ENCODE results near the gene DGCR8.
"Not testable (repeated sequence)": the region's sequence is repeated elsewhere in the genome, so short reads cannot be mapped to it uniquely, and the experiment has no call there.

DGCR8 gene

DNA sequence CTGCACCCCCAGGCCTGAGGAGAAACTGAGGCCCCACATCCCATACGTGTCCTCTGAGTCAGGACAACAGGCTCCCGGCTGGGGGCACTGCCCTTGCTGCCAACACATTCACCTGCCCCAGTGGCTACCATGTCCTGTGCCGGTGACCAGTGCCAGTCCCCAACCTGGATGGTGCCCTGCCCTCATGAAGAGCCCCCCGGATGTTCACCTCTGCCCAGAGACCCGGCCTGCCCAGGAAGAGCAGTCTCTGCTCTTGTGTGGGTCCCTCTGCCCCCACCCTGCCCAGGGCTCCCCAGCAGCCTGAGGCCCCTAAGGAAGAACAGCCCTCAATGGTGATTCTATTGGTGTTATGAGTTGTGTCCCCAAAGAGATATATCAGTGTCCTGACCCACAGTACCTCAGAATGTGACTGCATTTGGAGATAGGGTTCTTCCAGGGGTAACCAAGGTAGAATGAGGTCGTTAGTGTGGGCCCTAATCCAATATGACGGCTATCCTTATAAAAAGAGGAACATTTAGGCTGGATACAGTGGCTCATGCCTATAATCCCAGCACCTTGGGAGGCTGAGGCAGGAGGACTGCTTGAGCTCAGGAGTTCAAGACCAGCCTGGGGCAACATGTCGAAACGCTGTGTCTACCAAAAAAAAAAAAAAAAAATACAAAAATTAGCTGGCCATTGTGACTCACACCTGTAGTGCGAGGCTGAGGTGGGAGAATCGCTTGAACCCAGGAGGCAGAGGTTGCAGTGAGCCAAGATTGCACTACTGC, 13.2 kb upstream of the DGCR8 start:
- ATAC-seq: no peak
- no peak for DNase-seq

DNA sequence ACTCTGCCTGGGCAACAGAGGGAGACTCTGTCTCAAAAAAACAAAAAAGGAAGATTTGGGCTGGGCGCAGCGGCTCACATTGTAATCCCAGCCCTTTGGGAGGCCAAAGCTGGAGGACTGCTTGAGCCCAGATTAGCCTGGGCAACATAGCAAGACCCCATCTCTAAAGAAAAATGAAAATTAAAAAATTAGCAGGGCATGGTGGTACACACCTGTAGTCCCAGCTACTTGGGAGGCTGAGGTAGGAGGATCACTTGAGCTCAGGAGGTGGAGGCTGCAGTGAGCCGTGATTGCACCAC, 12.7 kb upstream of the DGCR8 start:
- ATAC-seq, DNase-seq: not testable (repeated sequence)

DNA sequence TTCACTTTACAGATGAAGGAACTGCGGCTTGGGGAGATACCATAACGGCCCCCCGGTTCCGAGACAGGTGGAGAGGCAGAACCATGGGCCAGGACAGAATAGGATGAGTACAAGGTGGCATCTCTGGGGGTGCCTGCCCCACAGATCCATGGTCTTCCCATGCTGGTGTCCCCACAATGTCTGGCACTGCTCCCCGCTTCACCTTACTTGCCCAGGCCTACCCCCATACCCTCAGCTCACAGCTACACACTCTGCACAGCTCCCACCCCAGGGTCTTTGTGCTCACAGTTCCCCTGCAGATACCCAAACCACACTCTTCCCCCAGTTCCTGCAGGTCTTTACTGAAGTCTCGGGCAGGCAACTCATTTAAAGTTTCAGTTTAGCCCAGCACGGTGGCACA, 11.4 kb upstream of the DGCR8 start:
- DNase-seq: no peak
- no peak for ATAC-seq

DNA sequence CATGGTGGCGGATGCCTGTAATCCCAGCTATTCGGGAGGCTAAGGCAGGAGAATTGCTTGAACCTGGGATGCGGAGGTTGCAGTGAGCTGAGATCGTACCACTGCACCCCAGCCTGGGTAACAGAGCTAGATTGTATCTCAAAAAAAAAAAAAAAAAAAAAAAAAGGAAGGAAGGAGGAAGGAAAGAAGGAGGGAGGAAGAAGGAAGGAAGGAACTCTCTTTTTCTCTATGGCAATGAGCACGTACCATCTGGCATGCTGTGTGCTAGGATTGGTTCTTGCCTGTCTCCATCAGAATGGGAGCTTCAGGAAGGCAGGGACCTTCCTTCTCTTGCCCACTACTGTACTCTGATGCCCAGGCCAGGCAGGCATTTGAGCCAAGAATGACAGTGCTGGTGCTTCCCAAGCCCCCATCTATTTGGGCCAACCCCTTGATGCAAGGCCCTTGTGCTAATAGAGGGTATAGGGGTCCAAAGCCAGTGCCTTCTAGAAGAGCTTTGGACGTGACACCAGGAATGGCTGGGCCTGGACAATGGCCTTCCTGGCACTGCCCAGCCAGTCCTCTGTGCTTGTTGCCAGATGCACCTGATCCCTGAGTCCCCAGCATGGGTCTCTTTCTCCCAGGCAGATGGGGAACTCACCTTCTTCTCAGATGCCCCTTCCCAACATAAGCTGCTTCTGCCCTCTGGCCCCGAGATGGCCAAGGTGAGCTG, 10.6 kb upstream of the DGCR8 start:
- DNase-seq (no peak), ATAC-seq (peak; percentile 25)

DNA sequence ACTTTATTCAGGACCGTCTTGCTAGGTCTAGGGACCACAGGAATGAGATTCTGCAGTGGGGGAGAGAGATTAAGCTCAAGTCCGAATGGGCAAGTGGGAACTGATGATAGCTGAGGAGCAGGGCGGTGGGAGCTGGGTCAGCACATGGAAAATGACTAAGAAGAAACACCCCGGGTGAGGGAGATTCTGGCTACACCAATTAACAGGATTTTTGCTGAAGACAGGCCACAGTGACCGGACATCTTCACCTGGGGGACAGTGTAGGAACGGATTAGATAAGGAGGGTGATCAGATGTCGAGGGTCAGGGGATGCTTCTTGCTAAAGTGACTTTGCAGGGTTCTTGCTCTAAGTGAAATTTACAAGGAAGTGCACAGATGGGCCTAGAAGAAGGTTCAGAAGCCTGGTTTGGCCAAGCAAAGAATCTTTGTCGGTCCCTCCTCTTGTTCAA, 8.5 kb upstream of the DGCR8 start:
- ATAC-seq (no peak), DNase-seq (no peak)

DNA sequence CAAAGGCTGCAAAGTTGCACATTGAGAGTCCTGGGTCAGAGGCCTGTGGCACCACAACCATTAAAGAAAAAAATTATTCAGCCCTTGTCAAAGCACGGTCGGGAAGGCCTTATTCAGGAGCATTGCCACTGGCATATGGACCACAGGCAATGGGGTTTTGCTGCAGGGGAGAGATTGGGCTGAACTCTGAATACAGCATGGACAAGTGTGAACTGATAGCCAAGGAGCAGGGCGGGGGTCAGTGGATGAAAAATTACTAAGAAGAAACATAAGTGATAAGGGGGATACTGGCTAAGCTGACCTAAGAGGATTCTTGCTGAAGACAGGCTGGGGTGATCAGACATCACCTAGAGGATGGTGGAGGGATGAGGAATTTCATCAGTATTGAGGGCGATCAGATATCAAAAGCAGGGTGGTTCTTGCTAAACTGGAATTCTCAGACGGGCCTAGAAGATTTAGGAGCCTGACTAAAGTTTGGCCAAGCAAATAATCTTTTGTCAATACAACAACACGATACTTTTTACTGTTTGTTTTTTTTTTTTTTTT, 3.3 kb upstream of the DGCR8 start:
- DNase-seq (no peak), ATAC-seq (no peak)

DNA sequence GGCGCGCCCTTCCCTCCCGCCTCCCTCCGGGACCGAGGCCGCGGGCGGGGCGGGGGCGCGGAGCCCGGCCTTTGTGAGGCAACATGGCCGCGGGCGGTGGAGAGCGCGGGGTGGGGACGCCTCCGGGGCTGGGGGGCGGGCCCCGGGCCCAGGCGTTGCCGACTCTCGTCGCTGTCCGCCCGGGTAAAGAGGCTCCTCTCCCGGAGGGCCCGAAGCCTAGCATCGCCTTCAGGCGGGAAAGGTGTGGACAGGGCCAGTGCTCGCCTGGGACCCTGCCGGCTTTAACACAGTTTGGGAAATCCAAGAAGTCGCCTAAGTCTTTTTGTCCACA, 369 bp downstream of the DGCR8 start:
- peak; percentile 79 for DNase-seq
- ATAC-seq: peak; percentile 72

DNA sequence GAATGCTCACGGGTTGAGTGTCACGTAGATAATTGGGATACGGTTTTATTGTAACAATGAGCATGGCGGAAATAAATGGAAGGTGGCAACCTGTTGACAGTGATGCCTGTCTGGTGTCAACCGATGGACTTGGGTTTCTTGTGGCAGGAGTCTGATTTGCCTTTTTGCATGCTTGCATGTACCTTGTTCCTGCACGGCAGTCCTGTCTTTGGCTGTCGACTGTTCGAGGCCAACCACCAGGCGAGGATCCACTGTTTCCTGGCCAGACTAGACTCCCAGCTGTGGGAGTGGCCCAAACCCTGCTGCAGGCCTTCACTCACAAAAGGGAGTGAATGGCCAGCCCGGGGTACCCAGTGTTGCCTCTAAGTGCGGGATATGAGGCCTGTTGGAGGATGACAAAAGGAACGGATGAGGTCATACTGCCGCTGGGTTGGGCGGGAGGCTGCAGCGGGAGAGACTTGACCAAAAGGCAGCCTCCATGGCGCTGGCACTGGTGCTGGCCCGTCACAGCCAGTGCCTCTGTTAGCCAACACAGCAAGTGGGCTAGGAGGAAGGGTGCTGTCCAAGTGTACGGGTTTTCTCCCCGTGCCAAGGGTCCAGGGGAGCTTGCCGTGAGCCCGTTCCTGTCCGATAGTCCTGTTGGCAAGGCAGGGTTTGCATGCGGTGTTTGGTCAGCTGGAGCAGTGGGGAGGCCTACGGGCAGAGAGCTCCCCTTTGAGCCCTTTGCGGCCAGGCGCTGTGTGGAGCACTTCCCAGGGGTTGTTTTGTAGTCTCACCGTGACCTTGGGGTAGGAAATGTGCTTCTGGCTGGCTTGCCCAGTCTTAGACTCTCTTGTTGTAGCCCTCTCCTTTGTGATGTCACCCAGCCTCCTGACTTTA, 974 bp downstream of the DGCR8 start:
- ATAC-seq (no peak), DNase-seq (peak; percentile 32)

DNA sequence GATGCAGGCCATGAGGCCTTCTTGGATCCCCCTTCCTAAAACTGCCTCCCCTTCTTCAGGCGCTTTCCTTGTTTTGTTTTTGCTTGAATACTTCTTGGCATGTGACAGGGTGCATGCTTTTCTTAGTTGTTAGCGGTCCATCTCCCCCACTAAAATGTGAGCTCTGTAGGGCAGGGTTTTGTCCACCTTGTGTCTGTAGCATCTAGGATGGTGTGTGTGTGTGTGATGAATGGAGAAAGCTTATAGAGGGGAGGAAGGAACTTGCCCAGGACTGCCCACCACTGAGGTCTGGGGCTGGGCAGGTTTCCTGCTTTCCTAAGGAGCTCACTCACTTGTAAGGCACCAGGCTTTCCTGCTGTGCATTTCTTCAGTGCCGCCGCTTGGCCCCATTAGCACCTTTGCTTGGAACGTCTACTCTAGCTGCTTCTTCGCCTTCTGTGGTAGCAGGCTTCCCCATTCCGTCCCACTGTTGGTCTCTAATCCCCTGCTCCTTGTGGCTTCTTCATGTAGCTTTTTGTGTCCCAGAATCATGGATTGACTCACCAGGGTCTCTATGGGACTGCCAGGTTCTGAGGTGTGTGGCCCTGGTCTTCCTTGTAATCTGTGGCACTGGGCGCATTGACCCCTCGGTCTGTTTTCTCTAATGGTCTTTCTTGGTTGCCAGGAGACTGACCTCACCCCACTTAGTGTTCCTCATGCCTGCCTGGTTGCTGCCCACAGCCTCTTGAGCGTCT, 3.3 kb downstream of the DGCR8 start:
- ATAC-seq (no peak), DNase-seq (no peak)

DNA sequence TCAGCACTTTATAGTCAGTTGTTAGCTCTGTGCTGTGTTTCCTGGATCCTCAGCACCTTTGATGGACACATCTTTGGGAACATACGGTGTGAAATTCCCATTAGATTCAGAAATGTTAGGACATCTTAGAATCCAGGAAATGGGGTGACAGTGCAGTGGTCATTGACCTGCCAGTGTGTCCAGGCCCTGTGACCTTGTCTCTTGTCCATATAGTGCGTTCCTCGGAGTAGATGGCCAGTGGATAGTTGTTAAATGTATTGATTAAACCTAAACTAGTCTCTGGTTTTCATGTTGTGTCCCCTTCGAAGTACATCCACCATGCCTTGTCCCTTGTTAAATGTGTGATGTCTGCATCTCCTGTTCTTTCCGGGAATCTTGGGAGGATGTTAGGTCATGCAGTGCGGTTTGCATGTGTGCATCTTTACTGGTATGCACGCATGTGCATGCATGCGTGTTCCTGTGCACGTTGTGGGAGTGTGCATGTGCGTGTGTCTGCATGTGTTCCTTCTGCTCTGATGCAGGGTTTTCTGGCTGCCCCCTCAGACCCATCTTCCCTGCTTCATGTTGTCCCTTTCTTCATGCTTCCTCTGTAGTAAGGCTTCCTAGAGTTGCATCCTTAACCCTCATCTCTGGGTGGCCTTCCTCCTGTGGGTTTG, 4.0 kb downstream of the DGCR8 start:
- ATAC-seq (no peak), DNase-seq (no peak)

DNA sequence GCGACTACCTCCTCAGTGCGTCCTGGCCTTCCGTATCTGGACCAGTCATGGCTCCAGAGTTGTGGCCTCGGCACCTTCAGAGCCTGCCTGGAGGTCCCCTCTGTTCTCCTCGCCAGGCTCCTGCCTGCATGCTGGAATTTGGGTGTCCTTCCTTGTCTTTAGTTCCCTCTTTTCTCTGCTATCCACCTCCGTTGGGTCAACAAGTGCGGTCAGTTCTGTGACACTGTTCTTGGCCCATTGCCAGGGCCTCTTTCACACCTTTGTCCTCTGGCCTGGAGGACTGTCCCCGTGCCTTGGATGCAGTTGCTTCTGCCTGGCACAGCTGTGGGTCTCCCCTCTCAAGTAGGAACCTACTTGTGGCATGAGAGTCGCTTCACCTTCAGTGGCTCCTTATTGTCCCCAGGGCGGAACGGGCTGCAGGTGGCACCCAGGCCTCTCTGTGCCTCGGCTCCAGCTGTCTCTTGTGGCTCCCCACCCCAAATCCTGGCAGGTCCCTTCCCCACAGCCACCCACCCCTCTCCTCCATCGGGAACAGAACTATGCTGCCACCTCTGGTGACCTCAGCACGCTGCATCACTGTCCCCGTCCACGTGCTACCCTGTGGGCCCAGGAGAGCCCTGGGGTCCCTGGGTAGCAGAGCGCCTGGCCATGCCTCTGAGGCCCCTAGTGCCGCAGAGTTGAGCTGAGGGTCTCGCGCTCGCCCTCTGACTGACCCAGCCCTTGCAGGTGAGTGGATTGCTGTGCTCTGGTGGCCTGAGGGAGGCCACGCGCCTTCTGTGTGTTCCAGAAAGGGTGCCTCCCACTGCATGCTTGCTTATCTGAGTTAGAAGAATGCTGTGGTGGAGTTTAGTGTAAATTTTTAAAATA, 4.7 kb downstream of the DGCR8 start:
- DNase-seq (peak; percentile 51), ATAC-seq (peak; percentile 14)

DNA sequence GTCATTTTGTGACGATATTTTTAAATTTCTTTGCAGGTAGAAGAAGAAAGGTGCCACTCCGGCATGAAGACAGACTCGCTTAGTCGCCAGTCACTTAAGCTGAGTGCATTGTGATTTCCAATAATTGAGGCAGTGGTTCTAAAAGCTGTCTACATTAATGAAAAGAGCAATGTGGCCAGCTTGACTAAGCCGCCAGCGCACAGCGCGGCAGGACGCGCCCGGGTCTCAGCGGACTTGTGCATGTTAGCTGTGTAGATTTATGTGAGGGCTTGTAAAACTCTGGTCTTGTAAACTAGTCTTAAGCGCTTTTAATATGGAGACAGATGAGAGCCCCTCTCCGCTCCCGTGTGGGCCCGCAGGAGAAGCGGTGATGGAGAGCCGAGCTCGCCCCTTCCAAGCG, 5.6 kb downstream of the DGCR8 start:
- DNase-seq: no peak
- ATAC-seq: no peak

DNA sequence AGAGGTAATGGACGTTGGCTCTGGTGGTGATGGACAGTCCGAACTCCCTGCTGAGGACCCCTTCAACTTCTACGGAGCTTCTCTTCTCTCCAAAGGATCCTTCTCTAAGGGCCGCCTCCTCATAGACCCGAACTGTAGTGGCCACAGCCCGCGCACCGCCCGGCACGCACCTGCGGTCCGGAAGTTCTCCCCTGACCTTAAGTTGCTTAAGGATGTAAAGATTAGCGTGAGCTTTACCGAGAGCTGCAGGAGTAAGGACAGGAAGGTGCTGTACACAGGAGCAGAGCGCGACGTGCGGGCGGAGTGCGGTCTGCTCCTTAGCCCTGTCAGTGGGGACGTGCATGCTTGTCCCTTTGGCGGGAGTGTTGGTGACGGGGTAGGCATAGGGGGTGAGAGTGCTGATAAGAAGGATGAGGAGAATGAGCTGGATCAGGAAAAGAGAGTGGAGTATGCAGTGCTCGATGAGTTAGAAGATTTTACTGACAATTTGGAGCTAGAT, 6.1 kb downstream of the DGCR8 start:
- ATAC-seq (no peak), DNase-seq (no peak)

DNA sequence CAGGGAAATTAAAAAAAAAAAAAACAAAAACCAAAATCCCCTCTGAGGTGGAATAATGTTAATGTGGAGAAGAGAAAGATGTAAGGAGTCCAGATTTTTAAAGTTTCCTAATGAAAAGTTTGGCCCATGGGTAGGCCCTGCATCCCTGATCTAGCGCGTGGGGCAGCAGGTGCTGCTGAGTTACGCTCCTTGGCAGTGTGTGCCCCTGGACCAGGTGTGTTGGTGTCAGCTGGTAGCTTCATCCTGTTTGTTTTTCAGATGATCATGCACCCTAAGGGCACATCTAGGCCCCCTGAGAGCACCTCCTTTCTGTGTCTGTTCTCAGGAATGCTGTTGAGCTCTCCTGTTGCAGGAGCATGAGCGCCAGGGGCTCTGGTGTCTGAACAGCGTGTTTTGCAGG, 6.7 kb downstream of the DGCR8 start:
- ATAC-seq: no peak
- no peak for DNase-seq

DNA sequence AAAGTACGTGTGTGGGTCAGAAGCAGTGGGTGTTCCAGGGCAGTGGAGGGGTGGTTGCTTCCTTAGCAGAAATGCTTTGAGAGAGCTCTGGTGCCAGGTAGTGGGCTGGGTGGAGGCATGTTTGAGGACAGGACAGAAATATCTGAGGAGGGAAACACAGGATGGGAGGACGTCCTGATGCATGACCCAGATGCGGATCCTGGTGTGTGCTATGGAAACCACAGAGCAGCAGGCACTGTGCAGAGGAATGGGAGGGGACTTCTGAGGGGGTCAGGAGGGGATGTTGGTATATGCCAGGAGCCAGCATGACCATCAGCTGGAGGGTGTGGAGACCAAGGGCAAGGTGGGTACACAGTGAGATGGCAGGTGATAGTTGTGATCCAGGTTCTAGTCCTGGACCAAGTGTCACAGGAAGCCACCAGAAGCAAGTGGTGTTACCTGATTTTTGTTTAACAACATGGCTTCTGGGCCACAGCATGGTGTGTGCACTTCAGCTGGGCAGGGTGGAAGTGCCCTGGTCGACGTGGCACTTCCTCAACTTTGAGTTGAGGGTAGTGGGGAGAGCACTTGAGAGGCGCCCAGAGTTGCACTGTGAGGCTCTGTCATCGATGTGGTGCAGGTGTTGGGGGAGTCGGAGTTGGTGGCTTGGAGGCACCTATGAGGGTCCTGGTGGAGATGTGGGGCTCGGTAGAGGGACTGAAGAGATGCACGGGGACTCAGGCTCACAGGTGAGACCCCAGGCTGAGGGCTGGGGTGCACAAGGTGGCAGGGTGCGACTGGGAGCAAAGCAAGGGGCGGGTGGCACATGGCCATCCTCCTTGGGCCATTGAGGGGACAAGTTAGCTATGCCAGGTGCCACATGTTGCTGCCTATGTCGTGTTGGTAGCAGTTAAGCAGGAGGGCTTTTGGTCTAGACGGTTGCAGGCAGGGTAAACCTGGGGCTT, 7.5 kb downstream of the DGCR8 start:
- ATAC-seq: no peak
- DNase-seq: no peak

DNA sequence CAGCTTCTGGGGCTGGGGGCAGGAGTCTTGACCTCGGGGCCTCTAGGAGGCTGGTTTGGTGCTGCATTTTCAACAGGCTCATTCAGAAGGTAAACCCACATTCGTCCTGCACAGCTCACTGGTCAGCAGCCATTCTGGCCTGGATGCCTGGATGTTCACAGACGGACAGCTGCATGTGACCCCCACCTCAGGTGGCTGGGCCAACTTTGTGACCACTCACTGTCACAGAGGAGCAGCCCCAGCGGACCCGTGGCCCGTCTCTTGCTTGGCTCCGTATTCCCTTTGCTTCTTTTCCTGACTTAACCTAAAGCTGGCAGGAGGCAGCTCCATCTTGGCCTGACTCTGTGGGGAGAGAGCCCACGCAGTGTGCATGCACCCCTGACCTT, 8.2 kb downstream of the DGCR8 start:
- DNase-seq (no peak), ATAC-seq (no peak)

DNA sequence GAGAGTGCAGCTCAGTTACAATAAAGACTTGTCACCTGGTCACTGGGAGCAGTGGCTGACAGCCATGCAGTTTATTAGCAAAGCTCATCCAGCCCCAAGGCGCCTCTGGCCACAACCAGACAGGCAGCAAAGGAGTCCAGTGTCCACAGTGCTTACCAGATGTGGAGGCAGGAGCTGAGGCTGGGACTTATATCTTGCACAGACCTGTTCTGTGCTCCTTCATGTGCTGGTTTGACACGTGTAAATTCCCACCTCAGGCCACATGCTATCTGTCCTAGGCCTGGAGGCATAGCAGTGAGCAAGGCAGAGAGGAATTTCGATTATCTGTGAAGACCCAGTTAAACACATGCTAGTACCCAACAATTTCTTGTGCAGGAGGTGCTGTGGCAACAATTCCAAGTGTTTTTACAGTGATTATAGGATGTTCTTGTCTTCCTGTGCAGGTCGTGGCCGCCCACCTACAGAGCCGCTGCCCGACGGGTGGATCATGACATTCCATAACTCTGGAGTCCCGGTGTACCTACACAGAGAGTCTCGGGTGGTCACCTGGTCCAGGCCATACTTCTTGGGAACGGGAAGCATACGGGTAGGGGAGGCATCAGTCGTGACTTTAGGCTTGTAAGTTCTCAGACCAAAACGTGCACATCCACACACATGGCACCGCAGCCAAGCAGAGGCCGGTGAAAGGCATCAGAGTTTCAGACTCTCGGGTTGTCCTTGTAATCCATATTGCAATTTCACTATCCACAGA, 9.4 kb downstream of the DGCR8 start:
- ATAC-seq (no peak), DNase-seq (no peak)

DNA sequence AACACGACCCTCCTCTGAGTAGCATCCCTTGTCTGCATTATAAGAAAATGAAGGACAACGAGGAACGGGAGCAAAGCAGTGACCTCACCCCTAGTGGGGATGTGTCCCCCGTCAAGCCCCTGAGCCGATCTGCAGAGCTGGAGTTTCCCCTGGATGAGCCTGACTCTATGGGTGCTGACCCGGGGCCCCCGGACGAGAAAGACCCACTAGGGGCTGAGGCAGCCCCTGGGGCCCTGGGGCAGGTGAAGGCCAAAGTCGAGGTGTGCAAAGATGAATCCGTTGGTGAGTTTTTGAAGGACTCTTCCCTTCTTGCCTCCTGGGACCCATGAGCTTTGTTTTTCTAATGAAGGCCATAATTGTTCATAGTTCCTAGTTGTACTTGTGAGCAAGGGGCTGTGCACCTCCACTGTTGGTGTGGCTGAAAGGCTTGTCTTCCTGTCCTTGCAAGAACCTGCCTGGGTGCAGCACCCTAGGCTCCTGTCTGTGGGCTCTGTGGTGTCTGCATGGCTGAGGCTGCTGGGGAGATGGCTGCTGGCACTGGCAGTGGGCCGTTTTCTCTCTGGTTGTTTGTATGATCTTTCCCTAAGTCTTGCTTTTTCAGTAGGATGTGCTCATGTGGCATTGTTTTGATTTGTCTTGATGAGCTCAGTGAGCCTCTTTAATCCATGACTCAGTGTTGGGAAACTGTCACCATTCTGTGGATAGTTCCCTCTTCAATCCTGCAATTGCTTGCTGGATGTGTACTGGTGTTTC, 10.1 kb downstream of the DGCR8 start:
- DNase-seq (no peak), ATAC-seq (no peak)
